Prostate gland (tissue), 2 donors: ENCODE data around the gene PAX2. TPM values are rescaled to one million over a fixed set of nuclear protein-coding genes. Genes with fewer than 3 reads are reported as not detected.

Experiments used
- DNase-seq: peaks from one replicate; pipeline ENCODE4 v3.0.0-alpha.2; 2019; ENCODE audit warnings: low spot score
- H3K27ac ChIP-seq, 2 donors: fragments of 200-600 bp; sonication (generic); 2 replicates each; pipeline ENCODE4 v1.5.1; 2017 to 2019
- H3K27me3 ChIP-seq: fragments of 200-600 bp; sonication (generic); replicated peaks from 2 replicates; pipeline ENCODE4 v1.5.1; 2019; ENCODE audit not compliant: insufficient read depth
- H3K36me3 ChIP-seq, 2 donors: fragments of 200-600 bp; sonication (generic); 1 replicate in 1 of 2; 2 replicates in 1 of 2; pipeline versions ENCODE4 v1.5.1 to v1.8.1; 2017 to 2019
- H3K4me1 ChIP-seq: fragments of 200-600 bp; sonication (generic); replicated peaks from 2 replicates; pipeline ENCODE4 v1.5.1; 2019
- H3K4me3 ChIP-seq, 2 donors: fragments of 200-600 bp; sonication (generic); 2 replicates each; pipeline ENCODE4 v1.5.1; 2017 to 2019
- H3K9me3 ChIP-seq: fragments of 200-600 bp; sonication (generic); 2 replicates; pipeline ENCODE4 v1.5.1; 2017
- POLR2A ChIP-seq: fragments of 450-650 bp; IDR thresholded peaks from one replicate; pipeline ENCODE4 v1.6.1; 2016; ENCODE audit warnings: antibody characterized with exemption, mild to moderate bottlenecking
- POLR2AphosphoS5 ChIP-seq: sonication (generic); formaldehyde crosslinking; IDR thresholded peaks from one replicate; pipeline ENCODE4 v1.6.1; 2017; ENCODE audit warnings: antibody characterized with exemption
- WGBS: methylation state at CpG from one replicate; pipeline ENCODE4 v1.1.5; 2018; 5-methylcytosine and 5-hydroxymethylcytosine counted together
- intact Hi-C: fragments of 100-400 bp; cut with DNase I; formaldehyde crosslinking; loops from one replicate; pipeline ENCODE4 v1.14.2; 2022
- total RNA-seq, 2 donors: library from RNA; depleted of rRNA; stranded (reverse); fragments of >200 nt; gene quantifications; one replicate each; pipeline ENCODE4 v1.1.0, GENCODE V29; 2016
- TF ChIP-seq, protein P1 (sequence below), 4 experiments: fragments of 200-600 bp in 2 of 4; fragments of 450-650 bp in 2 of 4; sonication (generic) in 2 of 4; IDR thresholded peaks; 1 replicate in 3 of 4; 2 replicates in 1 of 4; pipeline ENCODE4 v1.5.1; 2016 to 2019; ENCODE audit warnings: antibody characterized with exemption in 4 of 4, mild to moderate bottlenecking in 2 of 4, moderate library complexity in 2 of 4

The PAX2 gene
- total RNA-seq, 2 donors from 2014 or later, result 0.91 TPM; not detected in 1

DNA sequence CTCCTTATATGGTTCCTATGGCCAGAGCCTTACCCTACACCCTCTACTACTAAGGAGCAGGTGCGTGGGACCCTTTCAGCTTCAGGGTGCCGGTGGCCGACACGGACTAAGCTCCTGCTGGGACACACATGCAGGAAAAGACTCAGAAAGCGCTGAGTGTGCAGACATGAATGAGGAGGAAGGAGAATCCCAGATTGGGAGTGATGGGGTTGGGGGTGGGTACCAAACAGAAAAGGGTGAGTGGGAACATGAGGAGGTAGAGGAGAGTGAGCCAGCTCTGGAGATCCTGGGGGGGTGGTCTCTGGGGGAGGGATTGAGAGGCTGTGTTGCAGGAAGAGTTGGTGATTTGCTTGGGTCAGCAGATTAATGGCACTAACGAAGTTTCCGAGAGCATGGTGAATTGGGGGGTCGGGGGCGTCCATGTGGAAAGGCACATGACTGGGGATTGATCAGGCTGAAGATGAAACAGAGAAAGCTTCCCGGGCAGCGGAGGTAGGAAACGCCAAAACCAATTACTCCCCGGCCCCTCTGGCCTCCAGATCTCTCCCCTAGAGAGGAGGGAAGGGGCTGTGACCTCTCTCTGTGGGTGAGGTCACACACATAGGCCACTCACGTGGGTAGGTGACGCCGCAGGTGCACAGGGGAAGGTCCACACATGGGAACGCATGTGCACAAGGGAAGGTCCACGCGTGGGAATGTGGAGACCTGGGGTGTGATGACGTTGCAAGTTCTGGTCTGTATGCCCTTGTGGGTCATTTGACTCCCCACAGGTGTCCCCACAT is 129.5 kb downstream of the PAX2 start:
- H3K27me3 ChIP-seq, result peaks cover 4% of the 10 kb centered on the region
- TF ChIP-seq POLR2AphosphoS5 (no peak), POLR2A (no peak)
- TF ChIP-seq, protein P1, sequence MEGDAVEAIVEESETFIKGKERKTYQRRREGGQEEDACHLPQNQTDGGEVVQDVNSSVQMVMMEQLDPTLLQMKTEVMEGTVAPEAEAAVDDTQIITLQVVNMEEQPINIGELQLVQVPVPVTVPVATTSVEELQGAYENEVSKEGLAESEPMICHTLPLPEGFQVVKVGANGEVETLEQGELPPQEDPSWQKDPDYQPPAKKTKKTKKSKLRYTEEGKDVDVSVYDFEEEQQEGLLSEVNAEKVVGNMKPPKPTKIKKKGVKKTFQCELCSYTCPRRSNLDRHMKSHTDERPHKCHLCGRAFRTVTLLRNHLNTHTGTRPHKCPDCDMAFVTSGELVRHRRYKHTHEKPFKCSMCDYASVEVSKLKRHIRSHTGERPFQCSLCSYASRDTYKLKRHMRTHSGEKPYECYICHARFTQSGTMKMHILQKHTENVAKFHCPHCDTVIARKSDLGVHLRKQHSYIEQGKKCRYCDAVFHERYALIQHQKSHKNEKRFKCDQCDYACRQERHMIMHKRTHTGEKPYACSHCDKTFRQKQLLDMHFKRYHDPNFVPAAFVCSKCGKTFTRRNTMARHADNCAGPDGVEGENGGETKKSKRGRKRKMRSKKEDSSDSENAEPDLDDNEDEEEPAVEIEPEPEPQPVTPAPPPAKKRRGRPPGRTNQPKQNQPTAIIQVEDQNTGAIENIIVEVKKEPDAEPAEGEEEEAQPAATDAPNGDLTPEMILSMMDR (IDR thresholded peaks at IDR 0.05), result no peak
- H3K4me3 ChIP-seq, result no peak overlapping the region
- intact Hi-C loops, result loop anchor here (5.0 kb wide), 1 partner anchor 308 kb away; no protein-coding TSS in a partner anchor
- H3K36me3 ChIP-seq, result no peaks in the 10 kb centered on the region
- H3K9me3 ChIP-seq, result no peaks in the 10 kb centered on the region
- DNase-seq, result no peak
- H3K27ac ChIP-seq, result no peak overlapping the region
- H3K4me1 ChIP-seq, result no peaks in the 10 kb centered on the region
- 81% methylated on average over 20 of the region's 20 CpGs for WGBS

GRCh38 chr10:100875484-100876166 is 130.2 kb downstream of the PAX2 start:
- peaks cover 4% of the 10 kb centered on the region for H3K27me3 ChIP-seq
- H3K4me3 ChIP-seq, result no peak overlapping the region
- intact Hi-C loops, result loop anchor here (5.0 kb wide), 1 partner anchor 308 kb away; no protein-coding TSS in a partner anchor
- no peak overlapping the region for H3K27ac ChIP-seq
- DNase-seq, result no peak
- H3K9me3 ChIP-seq, result no peaks in the 10 kb centered on the region
- 62% methylated on average over 5 of the region's 5 CpGs for WGBS
- H3K4me1 ChIP-seq, result no peaks in the 10 kb centered on the region
- no peaks in the 10 kb centered on the region for H3K36me3 ChIP-seq
- no peak for TF ChIP-seq POLR2AphosphoS5
- no peak for TF ChIP-seq POLR2A
- TF ChIP-seq, protein P1 (IDR thresholded peaks at IDR 0.05), result no peak

DNA sequence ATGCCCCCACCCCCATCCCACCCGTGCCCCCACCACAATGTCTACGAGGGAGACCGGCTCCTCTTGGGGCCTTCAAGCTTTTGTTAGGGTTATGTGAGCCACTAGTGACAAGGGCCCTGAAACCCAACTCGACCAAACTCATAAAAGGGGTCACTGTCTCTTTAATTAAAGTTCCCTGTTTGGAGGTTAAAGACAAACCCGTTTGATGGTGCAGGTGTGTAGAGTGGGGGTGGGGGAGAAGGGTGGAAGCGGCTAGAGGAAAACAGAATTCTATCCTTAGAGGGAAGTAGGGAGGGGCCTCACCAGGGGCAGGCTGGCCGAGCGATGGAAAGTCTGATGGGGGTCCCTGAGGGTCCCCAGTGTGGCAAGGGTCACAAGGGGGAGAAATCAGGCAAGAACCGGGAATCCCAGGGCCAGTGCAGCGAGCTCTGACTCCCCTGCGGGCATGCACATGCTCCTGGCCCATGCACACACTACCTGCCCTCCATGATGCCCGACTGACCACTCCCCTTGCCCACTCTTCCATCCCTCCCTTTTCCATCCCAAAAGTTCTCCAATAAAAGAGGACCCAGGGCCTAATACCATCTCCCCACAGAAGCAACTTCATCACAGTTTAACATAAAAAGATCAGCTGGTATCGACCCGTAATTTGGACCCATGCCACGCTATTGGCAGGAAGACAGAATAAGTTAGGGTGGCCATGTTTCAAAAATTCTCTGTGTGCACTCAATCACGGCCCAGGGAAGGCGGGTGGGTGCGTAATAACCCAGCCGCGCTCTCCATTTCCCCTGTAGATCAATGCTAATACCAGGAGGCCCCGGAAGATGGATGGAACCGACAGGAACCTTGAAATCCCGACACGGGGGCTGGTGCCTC is 131.4 kb downstream of the PAX2 start:
- no peaks in the 10 kb centered on the region for H3K4me1 ChIP-seq
- no peak for DNase-seq
- 54% methylated on average over 24 of the region's 24 CpGs for WGBS
- H3K27me3 ChIP-seq, result peaks cover 4% of the 10 kb centered on the region
- no peaks in the 10 kb centered on the region for H3K36me3 ChIP-seq
- no peaks in the 10 kb centered on the region for H3K9me3 ChIP-seq
- no peak overlapping the region for H3K27ac ChIP-seq
- H3K4me3 ChIP-seq, result no peak overlapping the region
- TF ChIP-seq, protein P1 (IDR thresholded peaks at IDR 0.05), result no peak
- TF ChIP-seq POLR2AphosphoS5 (no peak), POLR2A (no peak)
- intact Hi-C loops, result loop anchor here (5.0 kb wide), 1 partner anchor 310 kb away; no protein-coding TSS in a partner anchor

DNA sequence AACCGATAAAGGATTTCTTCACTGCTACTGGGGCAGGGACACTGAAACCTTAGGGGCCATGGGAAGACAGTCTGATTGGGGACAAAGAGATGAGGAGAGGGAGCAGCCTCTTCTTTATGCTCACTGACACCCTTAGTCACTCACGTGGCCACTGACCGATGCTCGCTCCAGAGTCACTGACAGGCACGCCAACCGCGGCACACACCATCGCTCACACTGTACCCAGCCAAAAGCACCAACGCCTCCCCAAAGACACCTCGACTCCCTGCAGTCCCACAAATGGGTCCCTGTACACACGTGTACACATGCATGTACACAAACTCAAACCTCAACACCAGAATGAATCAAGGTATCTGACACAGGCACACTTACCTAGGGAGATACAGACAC is 132.1 kb downstream of the PAX2 start:
- Histone ChIP-seq H3K9me3 (no peaks in the 10 kb centered on the region), H3K36me3 (no peaks in the 10 kb centered on the region), H3K27ac (no peak overlapping the region), H3K4me1 (no peaks in the 10 kb centered on the region), H3K4me3 (no peak overlapping the region), H3K27me3 (peaks cover 4% of the 10 kb centered on the region)
- WGBS, result 90% methylated on average over 11 of the region's 11 CpGs
- TF ChIP-seq POLR2A, result no peak
- TF ChIP-seq, protein P1 (IDR thresholded peaks at IDR 0.05), result no peak
- no peak for TF ChIP-seq POLR2AphosphoS5
- no peak for DNase-seq
- intact Hi-C loops, result loop anchor here (5.0 kb wide), 1 partner anchor 310 kb away; no protein-coding TSS in a partner anchor
